GM12864 (cell line): ENCODE results near the gene TSPEAR.
"Not testable (repeated sequence)": the region's sequence is repeated elsewhere in the genome, so short reads cannot be mapped to it uniquely, and the experiment has no call there.

Source experiments
- DNase-seq: peaks from one replicate; pipeline ENCODE4 v3.0.0-alpha.2; 2011; ENCODE audit warnings: low read depth
- H3K4me3 ChIP-seq: 2 replicates; pipeline ENCODE4 v1.5.1; 2011; ENCODE audit warnings: mild to moderate bottlenecking, low read depth, low read length, control low read depth
- TF ChIP-seq, protein P1 (sequence below): IDR thresholded peaks from 2 replicates; pipeline ENCODE4 v1.5.1; 2011; ENCODE audit warnings: low read depth, mild to moderate bottlenecking, moderate library complexity, low read length, control low read depth, inconsistent platforms; ENCODE audit errors: missing control alignments

Gene TSPEAR

DNA sequence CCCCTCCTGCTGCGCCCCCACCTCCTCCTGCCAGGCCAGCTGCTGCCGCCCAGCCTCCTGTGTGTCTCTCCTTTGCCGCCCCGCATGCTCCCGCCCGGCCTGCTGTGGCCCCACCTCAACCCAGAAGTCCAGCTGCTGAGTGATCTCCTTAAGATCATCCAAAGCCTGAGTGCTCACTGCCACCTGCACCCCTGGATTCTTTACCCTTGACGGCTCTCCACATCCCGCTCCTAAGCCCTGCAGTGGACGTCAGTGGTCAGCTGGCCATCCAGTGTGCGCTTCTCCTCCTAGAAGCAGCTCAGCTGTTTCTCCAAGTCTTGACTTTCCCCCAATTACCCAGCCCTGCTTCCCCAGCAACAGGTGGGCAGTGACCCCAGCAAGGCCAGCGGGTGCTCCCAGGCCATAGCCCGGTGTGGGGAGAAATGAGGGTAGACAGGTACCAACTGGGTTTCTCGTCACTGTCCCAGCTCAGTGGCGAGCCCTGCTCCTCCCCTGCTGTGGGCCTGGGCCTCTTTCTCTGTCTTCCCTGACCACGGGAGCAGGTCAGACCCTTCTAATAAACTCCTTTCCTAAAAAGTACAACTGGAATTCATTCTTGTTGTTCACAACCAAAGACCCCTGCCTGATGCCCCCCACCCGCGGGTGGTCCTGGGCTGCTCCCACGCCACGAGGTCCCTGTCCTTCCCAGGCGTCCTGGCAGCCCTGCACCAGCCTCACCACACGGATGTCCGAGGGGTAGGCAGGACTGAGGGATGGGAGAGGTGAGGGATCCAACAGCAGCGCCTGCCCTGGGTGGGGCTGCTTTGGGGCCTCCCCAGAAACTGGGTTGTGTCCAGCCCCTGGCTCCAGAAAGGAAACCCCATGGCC, 109.5 kb downstream of the TSPEAR start:
- TF ChIP-seq, protein P1, sequence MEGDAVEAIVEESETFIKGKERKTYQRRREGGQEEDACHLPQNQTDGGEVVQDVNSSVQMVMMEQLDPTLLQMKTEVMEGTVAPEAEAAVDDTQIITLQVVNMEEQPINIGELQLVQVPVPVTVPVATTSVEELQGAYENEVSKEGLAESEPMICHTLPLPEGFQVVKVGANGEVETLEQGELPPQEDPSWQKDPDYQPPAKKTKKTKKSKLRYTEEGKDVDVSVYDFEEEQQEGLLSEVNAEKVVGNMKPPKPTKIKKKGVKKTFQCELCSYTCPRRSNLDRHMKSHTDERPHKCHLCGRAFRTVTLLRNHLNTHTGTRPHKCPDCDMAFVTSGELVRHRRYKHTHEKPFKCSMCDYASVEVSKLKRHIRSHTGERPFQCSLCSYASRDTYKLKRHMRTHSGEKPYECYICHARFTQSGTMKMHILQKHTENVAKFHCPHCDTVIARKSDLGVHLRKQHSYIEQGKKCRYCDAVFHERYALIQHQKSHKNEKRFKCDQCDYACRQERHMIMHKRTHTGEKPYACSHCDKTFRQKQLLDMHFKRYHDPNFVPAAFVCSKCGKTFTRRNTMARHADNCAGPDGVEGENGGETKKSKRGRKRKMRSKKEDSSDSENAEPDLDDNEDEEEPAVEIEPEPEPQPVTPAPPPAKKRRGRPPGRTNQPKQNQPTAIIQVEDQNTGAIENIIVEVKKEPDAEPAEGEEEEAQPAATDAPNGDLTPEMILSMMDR: no peak
- no peak for DNase-seq
- no peak overlapping the region for H3K4me3 ChIP-seq

DNA sequence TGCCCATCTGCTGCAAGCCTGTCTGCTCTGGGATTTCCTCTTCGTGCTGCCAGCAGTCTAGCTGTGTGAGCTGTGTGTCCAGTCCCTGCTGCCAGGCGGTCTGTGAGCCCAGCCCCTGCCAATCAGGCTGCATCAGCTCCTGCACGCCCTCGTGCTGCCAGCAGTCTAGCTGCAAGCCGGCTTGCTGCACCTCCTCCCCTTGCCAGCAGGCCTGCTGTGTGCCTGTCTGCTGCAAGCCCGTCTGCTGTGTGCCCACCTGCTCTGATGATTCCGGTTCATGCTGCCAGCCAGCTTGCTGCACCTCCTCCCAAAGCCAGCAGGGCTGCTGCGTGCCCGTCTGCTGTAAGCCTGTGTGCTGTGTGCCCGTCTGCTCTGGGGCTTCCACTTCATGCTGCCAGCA, 110.3 kb downstream of the TSPEAR start:
- TF ChIP-seq, protein P1: peak; percentile 5
- not testable (repeated sequence) for DNase-seq, H3K4me3 ChIP-seq

DNA sequence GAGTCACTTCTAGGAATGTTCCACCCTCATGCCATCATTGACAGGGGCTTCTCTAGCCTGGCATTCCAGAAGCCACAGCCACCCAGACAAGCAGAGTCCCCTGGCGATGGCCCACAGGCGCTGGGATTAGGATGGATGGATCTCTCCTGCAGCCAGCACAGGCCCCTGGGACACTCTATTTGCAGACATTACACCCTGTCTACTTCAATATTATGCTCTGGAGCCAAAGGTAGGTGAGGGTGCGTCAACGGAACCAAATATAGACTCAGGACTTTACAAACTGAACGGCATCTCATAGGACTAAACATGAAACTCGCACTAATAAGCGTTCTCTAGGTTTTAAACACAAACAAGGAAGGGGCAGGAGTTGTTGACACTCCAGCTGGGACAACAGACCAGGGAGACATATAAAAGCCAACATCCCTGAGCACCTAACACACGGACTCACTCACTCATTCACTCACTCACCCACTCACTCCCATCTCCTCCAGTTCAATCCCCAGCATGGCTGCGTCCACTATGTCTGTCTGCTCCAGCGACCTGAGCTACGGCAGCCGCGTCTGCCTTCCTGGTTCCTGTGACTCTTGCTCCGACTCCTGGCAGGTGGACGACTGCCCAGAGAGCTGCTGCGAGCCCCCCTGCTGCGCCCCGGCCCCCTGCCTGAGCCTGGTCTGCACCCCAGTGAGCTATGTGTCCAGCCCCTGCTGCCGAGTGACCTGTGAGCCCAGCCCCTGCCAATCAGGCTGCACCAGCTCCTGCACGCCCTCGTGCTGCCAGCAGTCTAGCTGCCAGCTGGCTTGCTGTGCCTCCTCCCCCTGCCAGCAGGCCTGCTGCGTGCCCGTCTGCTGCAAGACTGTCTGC, 111.0 kb downstream of the TSPEAR start, which contains the start of gene KRTAP10-7:
Gene KRTAP10-7 (plus strand): TSS at position 480 of the 861 bp plus-strand sequence. CDS start 25 bp downstream, at position 505.
- not testable (repeated sequence) for DNase-seq, H3K4me3 ChIP-seq

- TF ChIP-seq, protein P1: no peak
- no peak for DNase-seq
- no peak overlapping the region for H3K4me3 ChIP-seq
Observed at GRCh38 chr21:44599264-44600029, 111.9 kb downstream of the TSPEAR start.

DNA sequence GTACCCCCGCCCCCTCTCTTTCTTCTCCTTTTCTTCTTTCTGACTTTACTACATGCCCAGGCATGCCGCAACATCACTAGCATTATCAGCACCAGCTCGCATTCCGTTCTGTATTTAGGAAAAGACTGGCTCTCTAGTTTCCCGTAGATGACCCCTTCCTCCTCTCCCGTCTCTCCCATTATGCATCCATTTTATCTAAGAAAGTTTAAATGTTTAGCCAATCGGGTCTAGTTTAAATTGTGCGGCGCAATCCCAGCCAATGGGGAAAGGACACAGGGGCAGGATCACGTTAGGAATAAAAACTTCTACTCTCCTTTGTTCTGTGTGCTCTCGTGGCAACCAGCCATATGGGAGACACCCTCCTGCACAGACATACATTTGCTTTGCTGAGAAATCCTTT, 113.3 kb downstream of the TSPEAR start:
- DNase-seq: no peak

DNA sequence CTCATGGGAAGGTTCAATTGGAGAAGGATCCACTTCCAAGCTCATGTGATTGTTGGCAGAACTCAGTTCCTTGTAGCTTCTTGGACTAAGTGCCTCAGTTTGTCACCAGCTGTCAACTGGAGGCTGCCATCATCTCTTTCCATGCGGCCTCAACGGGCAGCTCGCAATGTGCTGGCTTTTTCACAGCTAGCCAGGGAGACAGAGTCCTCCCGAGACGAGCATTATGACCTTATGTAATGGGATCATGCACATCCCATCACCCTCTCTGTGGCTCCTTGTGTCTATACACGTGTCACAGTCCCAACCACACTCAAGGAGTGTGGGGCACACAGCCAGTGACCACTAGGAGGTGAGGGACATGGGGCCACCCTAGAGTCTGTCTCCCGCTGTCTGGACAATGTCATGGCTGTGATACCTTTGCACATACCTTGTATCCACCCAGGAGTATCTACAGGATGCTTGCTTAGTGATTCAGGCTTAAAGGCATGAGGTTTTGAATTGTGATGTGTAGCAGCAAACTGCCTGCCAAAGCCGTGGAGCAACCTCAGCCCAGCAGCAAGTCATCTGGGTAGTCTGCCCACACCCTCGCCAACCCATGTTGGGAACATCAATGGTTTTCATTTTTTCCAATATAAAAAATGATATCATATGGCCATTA, 115.2 kb downstream of the TSPEAR start:
- TF ChIP-seq, protein P1: no peak
- DNase-seq: no peak
- H3K4me3 ChIP-seq: no peak overlapping the region

More for the DNA sequence above, 113.3 kb downstream of the TSPEAR start:
- TF ChIP-seq, protein P1: no peak
- H3K4me3 ChIP-seq: no peak overlapping the region
